KMS-11 (cell line): ENCODE results near the gene SMARCC2.

Experiments used
- H2AFZ ChIP-seq: fragments of 200-600 bp; sonication (generic); 2 replicates; pipeline ENCODE4 v1.6.1; 2016; ENCODE audit warnings: antibody characterized with exemption, mixed run types, low read depth
- H3K27ac ChIP-seq: fragments of 200-600 bp; sonication (generic); 2 replicates; pipeline ENCODE4 v1.6.1; 2016; ENCODE audit warnings: mild to moderate bottlenecking, mixed run types
- H3K27me3 ChIP-seq: fragments of 200-600 bp; sonication (generic); 2 replicates; pipeline ENCODE4 v1.6.1; 2017; ENCODE audit warnings: mild to moderate bottlenecking, low read depth, mixed run types, moderate library complexity; ENCODE audit not compliant: insufficient read depth
- H3K36me3 ChIP-seq: fragments of 200-600 bp; sonication (generic); 2 replicates; pipeline ENCODE4 v1.6.1; 2017; ENCODE audit warnings: mild to moderate bottlenecking, mixed run types; ENCODE audit not compliant: insufficient read depth
- H3K4me1 ChIP-seq: fragments of 200-600 bp; sonication (generic); 2 replicates; pipeline ENCODE4 v1.6.1; 2016; ENCODE audit warnings: mild to moderate bottlenecking, low read depth, mixed run types; ENCODE audit not compliant: poor library complexity, severe bottlenecking
- H3K4me2 ChIP-seq: fragments of 200-600 bp; sonication (generic); 2 replicates; pipeline ENCODE4 v1.7.0; 2016; ENCODE audit warnings: mild to moderate bottlenecking, mixed run types
- H3K4me3 ChIP-seq: fragments of 200-600 bp; sonication (generic); IDR thresholded peaks from 2 replicates; pipeline ENCODE4 v1.6.1; 2017; ENCODE audit warnings: low read depth, low read length, mixed read lengths; ENCODE audit not compliant: insufficient read depth
- H3K79me2 ChIP-seq: fragments of 200-600 bp; sonication (generic); 2 replicates; pipeline ENCODE4 v1.6.1; 2016; ENCODE audit warnings: low read depth, mixed run types; ENCODE audit not compliant: insufficient read depth
- H3K9ac ChIP-seq: fragments of 200-600 bp; sonication (generic); 2 replicates; pipeline ENCODE4 v1.6.1; 2016; ENCODE audit warnings: mild to moderate bottlenecking, mixed run types
- H4K20me1 ChIP-seq: fragments of 200-600 bp; sonication (generic); 2 replicates; pipeline ENCODE4 v1.6.1; 2016; ENCODE audit warnings: mild to moderate bottlenecking, mixed run types; ENCODE audit not compliant: insufficient read depth
- CTCF ChIP-seq: fragments of 200-600 bp; sonication (generic); conservative IDR thresholded peaks from 2 replicates; pipeline ENCODE4 v1.6.1; 2017; ENCODE audit warnings: low read depth, mild to moderate bottlenecking, antibody characterized with exemption, low read length, moderate library complexity, mixed read lengths

SMARCC2 gene

GRCh38 chr12:56222531-56222895, 33.2 kb upstream of the SMARCC2 start:
- Histone ChIP-seq H3K9ac (no peak overlapping the region; the same call in 1 of the 2 replicates), H3K27ac (peak overlapping the region; percentile 34), H3K4me2 (peak overlapping the region; percentile 80), H3K79me2 (peaks cover 9% of the 10 kb centered on the region; the same call in 1 of the 2 replicates), H2AFZ (peak overlapping the region; percentile 95; the same call in 1 of the 2 replicates), H3K4me3 (no peak overlapping the region), H3K27me3 (no peaks in the 10 kb centered on the region), H3K4me1 (peaks cover 30% of the 10 kb centered on the region), H3K36me3 (no peaks in the 10 kb centered on the region), H4K20me1 (no peaks in the 10 kb centered on the region)
- no peak for TF ChIP-seq CTCF

GRCh38 chr12:56221757-56222530, 32.7 kb upstream of the SMARCC2 start, which contains the start of gene RNF41:
Gene RNF41, minus strand, starts transcription at chr12:56221922. Its CDS starts 7,875 bp downstream, at chr12:56214047.
- TF ChIP-seq CTCF: no peak
- H3K9ac ChIP-seq: peak within 1 kb of the TSS; percentile 75
- H3K4me2 ChIP-seq: peak within 1 kb of the TSS; percentile 80
- H3K27ac ChIP-seq: peak within 1 kb of the TSS; percentile 34
- no peaks in the 10 kb centered on the region for H3K27me3 ChIP-seq
- peaks cover 9% of the 10 kb centered on the region; the same call in 1 of the 2 replicates for H3K79me2 ChIP-seq
- H3K36me3 ChIP-seq: no peaks in the 10 kb centered on the region
- peak within 1 kb of the TSS; percentile 95 for H2AFZ ChIP-seq
- peaks cover 30% of the 10 kb centered on the region for H3K4me1 ChIP-seq
- no peaks in the 10 kb centered on the region for H4K20me1 ChIP-seq
- H3K4me3 ChIP-seq: peak within 1 kb of the TSS; percentile 88

- peaks cover 30% of the 10 kb centered on the region for H3K4me1 ChIP-seq
- H3K36me3 ChIP-seq: no peaks in the 10 kb centered on the region
- H2AFZ ChIP-seq: peak overlapping the region; percentile 95
- H4K20me1 ChIP-seq: no peaks in the 10 kb centered on the region
- TF ChIP-seq CTCF: no peak
- peak overlapping the region; percentile 88 for H3K4me3 ChIP-seq
- H3K4me2 ChIP-seq: peak overlapping the region; percentile 80
- H3K9ac ChIP-seq: peak overlapping the region; percentile 75
- H3K79me2 ChIP-seq: peaks cover 9% of the 10 kb centered on the region; the same call in 1 of the 2 replicates
- H3K27me3 ChIP-seq: no peaks in the 10 kb centered on the region
- H3K27ac ChIP-seq: peak overlapping the region; percentile 34
These were observed 32.0 kb upstream of the SMARCC2 start for GRCh38 chr12:56221232-56221756.

GRCh38 chr12:56220611-56221231, 31.4 kb upstream of the SMARCC2 start:
- Histone ChIP-seq H3K9ac (peak overlapping the region; percentile 75; the same call in 1 of the 2 replicates), H3K4me2 (peak overlapping the region; percentile 80), H3K36me3 (no peaks in the 10 kb centered on the region), H3K27me3 (no peaks in the 10 kb centered on the region), H3K4me1 (peaks cover 30% of the 10 kb centered on the region), H3K79me2 (peaks cover 9% of the 10 kb centered on the region; the same call in 1 of the 2 replicates), H2AFZ (peak overlapping the region; percentile 95; the same call in 1 of the 2 replicates), H3K4me3 (no peak overlapping the region), H4K20me1 (no peaks in the 10 kb centered on the region), H3K27ac (no peak overlapping the region)
- no peak for TF ChIP-seq CTCF
